OCI-LY1 (cell line): ENCODE results near the gene NFE2L1.
A peak's percentile ranks its signal among the peaks of the same experiment; 100 is the strongest.

Experiments
- H2AFZ ChIP-seq: fragments of 200-600 bp; sonication (generic), shearing (Covaris generic); 2 replicates; pipeline ENCODE4 v1.6.0; 2014; ENCODE audit warnings: antibody characterized with exemption, mild to moderate bottlenecking, low read length
- H3F3A ChIP-seq: fragments of 200-600 bp; sonication (generic), shearing (Covaris generic); 2 replicates; pipeline ENCODE4 v1.6.0; 2014; ENCODE audit warnings: mild to moderate bottlenecking, antibody characterized with exemption, low read length, moderate library complexity; ENCODE audit not compliant: insufficient read depth
- H3K27ac ChIP-seq: fragments of 200-600 bp; sonication (generic); 2 replicates; pipeline ENCODE4 v1.5.1; 2014; ENCODE audit warnings: low read length, mixed run types, mild to moderate bottlenecking, low read depth; ENCODE audit not compliant: poor library complexity, severe bottlenecking
- H3K27me3 ChIP-seq: fragments of 200-600 bp; sonication (generic); 2 replicates; pipeline ENCODE4 v1.6.0; 2014; ENCODE audit warnings: antibody characterized with exemption, mild to moderate bottlenecking, low read length, moderate library complexity; ENCODE audit not compliant: insufficient read depth
- H3K36me3 ChIP-seq: fragments of 200-600 bp; sonication (generic); 2 replicates; pipeline ENCODE4 v1.6.1; 2014; ENCODE audit warnings: mild to moderate bottlenecking, antibody characterized with exemption, low read length, moderate library complexity, mixed read lengths; ENCODE audit not compliant: insufficient read depth
- H3K4me1 ChIP-seq: fragments of 200-600 bp; sonication (generic); 2 replicates; pipeline ENCODE4 v1.5.1; 2014; ENCODE audit warnings: mild to moderate bottlenecking, low read length, moderate library complexity; ENCODE audit not compliant: insufficient read depth, severe bottlenecking
- H3K4me2 ChIP-seq: fragments of 200-600 bp; sonication (generic), shearing (Covaris generic); 2 replicates; pipeline ENCODE4 v1.6.1; 2014; ENCODE audit warnings: low read length
- H3K4me3 ChIP-seq: fragments of 200-600 bp; sonication (generic); 2 replicates; pipeline ENCODE4 v1.5.1; 2014; ENCODE audit warnings: low read length, low read depth, mild to moderate bottlenecking, mixed read lengths; ENCODE audit not compliant: poor library complexity, severe bottlenecking
- H3K79me2 ChIP-seq: fragments of 200-600 bp; shearing (Covaris generic); 2 replicates; pipeline ENCODE4 v1.6.1; 2016; ENCODE audit warnings: mixed run types, low read length, mixed read lengths; ENCODE audit not compliant: insufficient read depth
- H3K9ac ChIP-seq: fragments of 200-600 bp; sonication (generic), shearing (Covaris generic); 2 replicates; pipeline ENCODE4 v1.6.1; 2014; ENCODE audit warnings: mild to moderate bottlenecking, low read length, mixed read lengths
- H3K9me2 ChIP-seq: fragments of 200-600 bp; sonication (generic), shearing (Covaris generic); 2 replicates; pipeline ENCODE4 v1.6.1; 2014; ENCODE audit warnings: low read depth, mild to moderate bottlenecking, low read length, mixed read lengths
- H3K9me3 ChIP-seq: fragments of 200-600 bp; shearing (Covaris generic); 2 replicates; pipeline ENCODE4 v1.6.1; 2014; ENCODE audit warnings: low read length, mixed read lengths
- H4K20me1 ChIP-seq: fragments of 200-600 bp; sonication (generic), shearing (Covaris generic); 2 replicates; pipeline ENCODE4 v1.6.0; 2016; ENCODE audit warnings: mild to moderate bottlenecking, low read length; ENCODE audit not compliant: insufficient read depth
- CTCF ChIP-seq: fragments of 200-600 bp; sonication (generic), shearing (Covaris generic); IDR thresholded peaks from 2 replicates; pipeline ENCODE4 v1.5.1; 2017; ENCODE audit warnings: mild to moderate bottlenecking, antibody characterized with exemption, low read length, moderate library complexity, mixed read lengths
- EZH2 ChIP-seq: fragments of 200-600 bp; sonication (generic), shearing (Covaris generic); IDR thresholded peaks from 2 replicates; pipeline ENCODE4 v1.8.0; 2017; ENCODE audit warnings: borderline replicate concordance, mixed run types, mild to moderate bottlenecking, antibody characterized with exemption, low read length, moderate library complexity, mixed read lengths

Gene NFE2L1

GRCh38 chr17:48021934-48022333 is 26.2 kb upstream of the NFE2L1 start:
- Histone ChIP-seq H3K9ac (no peak overlapping the region), H3K4me1 (peaks cover 26% of the 10 kb centered on the region), H3K36me3 (no peaks in the 10 kb centered on the region), H3F3A (no peaks in the 10 kb centered on the region), H4K20me1 (no peaks in the 10 kb centered on the region), H3K9me3 (no peaks in the 10 kb centered on the region), H3K4me2 (no peak overlapping the region), H3K4me3 (no peak overlapping the region), H3K27ac (no peak overlapping the region), H3K79me2 (no peaks in the 10 kb centered on the region), H3K9me2 (no peaks in the 10 kb centered on the region), H3K27me3 (no peaks in the 10 kb centered on the region), H2AFZ (no peak overlapping the region)
- no peak for TF ChIP-seq EZH2
- no peak for TF ChIP-seq CTCF

DNA sequence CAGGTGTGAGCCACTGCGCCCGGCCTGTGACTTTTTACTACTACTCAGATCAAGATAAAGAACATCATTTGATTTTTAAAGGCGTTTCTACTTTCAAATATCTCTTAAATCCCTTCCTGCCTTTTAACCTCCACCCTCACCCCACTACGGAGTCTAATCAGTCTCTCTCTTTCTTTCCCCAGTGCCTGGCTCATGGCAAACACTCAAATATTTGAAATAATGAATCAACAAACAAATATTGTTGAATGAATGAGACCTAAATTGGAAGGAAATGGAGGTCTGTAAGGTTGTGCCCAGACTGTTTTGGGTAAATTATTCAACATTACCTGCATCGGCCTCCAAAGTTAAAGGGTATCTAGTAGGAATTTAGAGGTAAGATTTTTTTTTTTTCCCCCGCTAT is 25.3 kb upstream of the NFE2L1 start:
- no peak overlapping the region for H3K4me3 ChIP-seq
- peak overlapping the region; percentile 84 for H3K4me2 ChIP-seq
- TF ChIP-seq CTCF: no peak

DNA sequence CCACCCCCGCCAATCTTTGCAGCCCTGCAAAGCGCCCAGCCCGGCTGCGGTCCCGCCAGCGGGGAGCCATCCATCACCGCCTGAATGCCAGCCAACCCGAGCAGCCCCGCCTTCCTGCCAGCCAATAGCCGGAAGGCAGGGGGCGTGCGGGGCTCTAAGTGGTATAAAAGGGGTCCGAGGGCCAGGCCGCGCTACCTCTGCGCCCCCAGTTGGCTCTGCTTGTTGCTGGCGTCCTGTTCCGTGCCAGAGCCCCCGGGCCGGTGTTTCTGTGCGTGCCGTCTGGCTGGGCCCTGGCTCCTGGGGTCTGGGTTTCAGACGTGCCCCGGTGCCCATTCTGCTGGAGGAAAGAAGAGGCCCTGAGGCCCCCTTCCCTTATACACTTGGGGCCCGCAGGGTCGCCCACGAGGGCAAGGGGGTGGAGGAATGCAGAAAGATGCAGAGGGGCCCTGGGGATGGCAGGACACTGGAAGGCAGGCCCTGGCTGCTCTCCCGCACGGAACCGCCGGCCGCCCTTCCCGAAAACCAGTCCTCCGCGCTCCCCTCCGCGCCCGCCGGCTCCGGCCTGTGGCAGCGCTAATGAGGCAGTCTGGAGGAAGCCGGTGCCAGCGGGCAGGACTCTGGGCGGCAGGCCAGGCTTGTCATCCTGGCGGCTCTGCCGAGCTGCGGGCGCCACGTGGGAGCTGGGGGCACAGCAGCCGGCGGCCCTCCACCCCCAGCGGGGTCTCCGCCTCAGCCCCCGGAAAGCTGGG is 24.6 kb upstream of the NFE2L1 start:
- Histone ChIP-seq H3K4me1 (peaks cover 26% of the 10 kb centered on the region), H3K36me3 (no peaks in the 10 kb centered on the region), H2AFZ (no peak overlapping the region), H3K9ac (peak overlapping the region; percentile 8; the same call in 1 of the 2 replicates), H3K27ac (no peak overlapping the region), H3K9me3 (no peaks in the 10 kb centered on the region), H3K79me2 (no peaks in the 10 kb centered on the region), H3K4me2 (peak overlapping the region; percentile 84), H3K9me2 (no peaks in the 10 kb centered on the region), H3K27me3 (no peaks in the 10 kb centered on the region), H4K20me1 (no peaks in the 10 kb centered on the region), H3K4me3 (peak overlapping the region; percentile 62), H3F3A (no peaks in the 10 kb centered on the region)
- TF ChIP-seq EZH2 (no peak), CTCF (no peak)

More for the DNA sequence above, 25.3 kb upstream of the NFE2L1 start:
- Histone ChIP-seq H3K27ac (no peak overlapping the region), H3K9ac (no peak overlapping the region), H3K79me2 (no peaks in the 10 kb centered on the region), H3K9me3 (no peaks in the 10 kb centered on the region), H3K27me3 (no peaks in the 10 kb centered on the region), H3K4me1 (peaks cover 26% of the 10 kb centered on the region), H3K9me2 (no peaks in the 10 kb centered on the region), H3K36me3 (no peaks in the 10 kb centered on the region), H4K20me1 (no peaks in the 10 kb centered on the region), H3F3A (no peaks in the 10 kb centered on the region), H2AFZ (no peak overlapping the region)
